Esophagus squamous epithelium (tissue), 5 donors: ENCODE results near the gene ID3. TPM values are rescaled to one million over a fixed set of nuclear protein-coding genes. Genes with fewer than 3 reads are reported as not detected.
A peak's percentile ranks its signal among the peaks of the same experiment; 100 is the strongest.

Experiments used
- DNase-seq: peaks from one replicate; lab custom pipeline; 2025; lab: John Stamatoyannopoulos, UW
- H3K27ac ChIP-seq, 4 donors: fragments of 200-600 bp; sonication (generic); one replicate each; pipeline ENCODE4 v1.5.1; 2016 to 2019; ENCODE audit warnings: mild to moderate bottlenecking in 1 of 4
- H3K27me3 ChIP-seq, 4 donors: fragments of 200-600 bp; sonication (generic); 1 replicate in 3 of 4; 2 replicates in 1 of 4; pipeline versions ENCODE4 v1.5.1 to v1.6.0; 2017 to 2021; ENCODE audit warnings: antibody characterized with exemption in 1 of 4
- H3K36me3 ChIP-seq, 3 donors: fragments of 200-600 bp; sonication (generic); one replicate each; pipeline ENCODE4 v1.5.1; 2016 to 2019
- H3K4me1 ChIP-seq, 3 donors: fragments of 200-600 bp; sonication (generic); one replicate each; pipeline ENCODE4 v1.5.1; 2017 to 2019
- H3K4me3 ChIP-seq, 4 donors: fragments of 200-600 bp; sonication (generic); 1 replicate in 3 of 4; 2 replicates in 1 of 4; pipeline ENCODE4 v1.5.1; 2016 to 2019; ENCODE audit warnings: mild to moderate bottlenecking in 2 of 4, moderate library complexity in 1 of 4
- H3K9me3 ChIP-seq, 3 donors: fragments of 200-600 bp; sonication (generic); one replicate each; pipeline ENCODE4 v1.5.1; 2016 to 2019
- POLR2A ChIP-seq, 4 donors: fragments of 450-650 bp; IDR thresholded peaks; one replicate each; pipeline ENCODE4 v1.6.1; 2017; ENCODE audit warnings: antibody characterized with exemption in 4 of 4, mild to moderate bottlenecking in 4 of 4, moderate library complexity in 3 of 4
- WGBS, 2 donors: methylation state at CpG; one replicate each; pipeline ENCODE4 v1.1.5; 2018; 5-methylcytosine and 5-hydroxymethylcytosine counted together
- intact Hi-C: fragments of 100-400 bp; cut with DNase I; formaldehyde crosslinking; loops from one replicate; pipeline ENCODE4 v1.15.0; 2022
- total RNA-seq, 4 donors: library from RNA; depleted of rRNA; stranded (reverse); fragments of >200 nt; gene quantifications; one replicate each; pipeline ENCODE4 v1.1.0, GENCODE V29; 2016
- TF ChIP-seq, protein P1 (sequence below), 6 experiments: fragments of 450-650 bp in 4 of 6; fragments of 200-600 bp in 2 of 6; sonication (generic) in 2 of 6; IDR thresholded peaks; one replicate each; pipeline ENCODE4 v1.5.1; 2016 to 2019; ENCODE audit warnings: antibody characterized with exemption in 6 of 6, mild to moderate bottlenecking in 4 of 6, moderate library complexity in 4 of 6
- donor health status: DM: yes; HTN: yes; CAD: no.

Gene ID3
- total RNA-seq, 4 donors from 2014 or later, result 12.6 to 62.9 (median 37.5) TPM

DNA sequence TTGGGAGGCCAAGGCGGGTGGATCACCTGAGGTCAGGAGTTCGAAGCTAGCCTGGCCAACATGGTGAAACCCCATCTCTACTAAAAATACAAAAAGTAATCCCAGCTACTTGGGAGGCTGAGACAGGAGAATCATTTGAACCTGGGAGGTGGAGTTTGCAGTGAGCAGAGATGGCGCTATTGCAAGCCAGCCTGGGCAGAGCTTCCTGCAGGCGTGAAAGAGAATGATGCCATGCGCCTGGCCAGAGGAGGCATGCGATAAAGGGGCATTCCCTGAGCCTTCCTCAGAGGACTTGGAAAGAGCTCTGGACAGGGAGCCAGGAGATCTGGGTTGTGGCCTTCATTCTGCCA, 31.4 kb downstream of the ID3 start:
- H3K4me3 ChIP-seq, result peak overlapping the region in 1 of 4 donors; percentile 78
- H3K36me3 ChIP-seq, result no peaks in the 10 kb centered on the region
- no peaks in the 10 kb centered on the region for H3K9me3 ChIP-seq
- TF ChIP-seq POLR2A (IDR thresholded peaks at IDR 0.05), result no peak
- TF ChIP-seq, protein P1, sequence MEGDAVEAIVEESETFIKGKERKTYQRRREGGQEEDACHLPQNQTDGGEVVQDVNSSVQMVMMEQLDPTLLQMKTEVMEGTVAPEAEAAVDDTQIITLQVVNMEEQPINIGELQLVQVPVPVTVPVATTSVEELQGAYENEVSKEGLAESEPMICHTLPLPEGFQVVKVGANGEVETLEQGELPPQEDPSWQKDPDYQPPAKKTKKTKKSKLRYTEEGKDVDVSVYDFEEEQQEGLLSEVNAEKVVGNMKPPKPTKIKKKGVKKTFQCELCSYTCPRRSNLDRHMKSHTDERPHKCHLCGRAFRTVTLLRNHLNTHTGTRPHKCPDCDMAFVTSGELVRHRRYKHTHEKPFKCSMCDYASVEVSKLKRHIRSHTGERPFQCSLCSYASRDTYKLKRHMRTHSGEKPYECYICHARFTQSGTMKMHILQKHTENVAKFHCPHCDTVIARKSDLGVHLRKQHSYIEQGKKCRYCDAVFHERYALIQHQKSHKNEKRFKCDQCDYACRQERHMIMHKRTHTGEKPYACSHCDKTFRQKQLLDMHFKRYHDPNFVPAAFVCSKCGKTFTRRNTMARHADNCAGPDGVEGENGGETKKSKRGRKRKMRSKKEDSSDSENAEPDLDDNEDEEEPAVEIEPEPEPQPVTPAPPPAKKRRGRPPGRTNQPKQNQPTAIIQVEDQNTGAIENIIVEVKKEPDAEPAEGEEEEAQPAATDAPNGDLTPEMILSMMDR (IDR thresholded peaks at IDR 0.05), result no peak
- DNase-seq, result no peak
- WGBS, 2 donors, result 18 to 40% methylated on average over 5 to 6 of the region's 6 CpGs
- H3K27ac ChIP-seq, result peak overlapping the region; percentile 84 to 93 (median 89)
- peaks cover 0 to 8% (median 0%) of the 10 kb centered on the region in 4 donors for H3K27me3 ChIP-seq
- intact Hi-C loops, result no loop called here
- peaks cover 70 to 90% (median 78%) of the 10 kb centered on the region in 3 donors for H3K4me1 ChIP-seq

DNA sequence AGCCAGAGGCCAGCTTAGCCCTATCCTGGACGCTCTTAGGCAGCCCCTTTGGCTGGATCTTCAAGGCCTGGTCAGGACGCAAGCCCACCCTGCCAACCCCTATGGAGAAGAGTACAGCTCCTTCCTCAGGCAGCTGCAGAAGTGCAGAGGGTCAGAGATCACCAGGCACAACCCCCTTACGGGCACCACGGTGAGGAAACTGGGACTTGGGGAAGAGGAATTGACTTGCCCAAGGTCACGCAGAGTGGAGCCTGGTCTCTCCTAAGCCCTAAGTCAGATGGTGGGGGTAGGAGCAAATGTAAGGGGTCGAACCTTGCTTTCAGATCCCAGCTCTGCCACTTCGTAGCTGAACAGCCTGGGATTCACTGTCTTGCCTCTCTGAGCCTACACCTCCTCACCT, 31.9 kb downstream of the ID3 start:
- peak overlapping the region; percentile 84 to 93 (median 89) for H3K27ac ChIP-seq

GRCh38 chr1:23526329-23527041, 32.8 kb downstream of the ID3 start:
- peaks cover 0 to 8% (median 0%) of the 10 kb centered on the region in 4 donors for H3K27me3 ChIP-seq
- H3K27ac ChIP-seq, result peak overlapping the region; percentile 84 to 93 (median 89)
- 83 to 90% methylated on average over 5 to 7 of the region's 8 CpGs for WGBS, 2 donors
- H3K36me3 ChIP-seq, result peaks cover 0 to 7% (median 0%) of the 10 kb centered on the region in 3 donors
- intact Hi-C loops, result no loop called here
- no peak for TF ChIP-seq POLR2A (IDR thresholded peaks at IDR 0.05)
- TF ChIP-seq, protein P1 (IDR thresholded peaks at IDR 0.05), result no peak
- H3K9me3 ChIP-seq, result no peaks in the 10 kb centered on the region
- H3K4me1 ChIP-seq, result peaks cover 60 to 76% (median 64%) of the 10 kb centered on the region in 3 donors
- DNase-seq, result no peak
- no peak overlapping the region for H3K4me3 ChIP-seq

More for the DNA sequence above, 31.9 kb downstream of the ID3 start:
- 72 to 91% methylated on average over 5 to 6 of the region's 7 CpGs for WGBS, 2 donors
- TF ChIP-seq, protein P1 (IDR thresholded peaks at IDR 0.05), result no peak
- no peak for TF ChIP-seq POLR2A (IDR thresholded peaks at IDR 0.05)
- DNase-seq, result no peak
- intact Hi-C loops, result no loop called here
- peaks cover 0 to 8% (median 0%) of the 10 kb centered on the region in 4 donors for H3K27me3 ChIP-seq
- peaks cover 65 to 85% (median 73%) of the 10 kb centered on the region in 3 donors for H3K4me1 ChIP-seq
- no peak overlapping the region for H3K4me3 ChIP-seq
- no peaks in the 10 kb centered on the region for H3K9me3 ChIP-seq
- no peaks in the 10 kb centered on the region for H3K36me3 ChIP-seq

- DNase-seq, result no peak
- 73 to 86% methylated on average over 5 of the region's 5 CpGs for WGBS, 2 donors
- peaks cover 0 to 15% (median 0%) of the 10 kb centered on the region in 3 donors for H3K36me3 ChIP-seq
- H3K4me3 ChIP-seq, result no peak overlapping the region
- peak overlapping the region; percentile 84 to 93 (median 89) for H3K27ac ChIP-seq
- no peaks in the 10 kb centered on the region for H3K9me3 ChIP-seq
- peaks cover 55 to 70% (median 60%) of the 10 kb centered on the region in 3 donors for H3K4me1 ChIP-seq
- intact Hi-C loops, result no loop called here
- TF ChIP-seq, protein P1 (IDR thresholded peaks at IDR 0.05), result no peak
- TF ChIP-seq POLR2A (IDR thresholded peaks at IDR 0.05), result no peak
- peaks cover 0 to 8% (median 0%) of the 10 kb centered on the region in 4 donors for H3K27me3 ChIP-seq
Measured at GRCh38 chr1:23525558-23526250, 33.6 kb downstream of the ID3 start.
